HG02571 (cell line): Measurements from ENCODE around the gene ZNF483.
"Not testable (repeated sequence)": the region's sequence is repeated elsewhere in the genome, so short reads cannot be mapped to it uniquely, and the experiment has no call there.

Experiments
- ATAC-seq: cut with Tn5 transposase; IDR thresholded peaks from one replicate; pipeline ENCODE4 v1.9.1; 2021; ENCODE audit warnings: mild to moderate bottlenecking, moderate library complexity; ENCODE audit not compliant: unreplicated experiment

ZNF483 gene

DNA sequence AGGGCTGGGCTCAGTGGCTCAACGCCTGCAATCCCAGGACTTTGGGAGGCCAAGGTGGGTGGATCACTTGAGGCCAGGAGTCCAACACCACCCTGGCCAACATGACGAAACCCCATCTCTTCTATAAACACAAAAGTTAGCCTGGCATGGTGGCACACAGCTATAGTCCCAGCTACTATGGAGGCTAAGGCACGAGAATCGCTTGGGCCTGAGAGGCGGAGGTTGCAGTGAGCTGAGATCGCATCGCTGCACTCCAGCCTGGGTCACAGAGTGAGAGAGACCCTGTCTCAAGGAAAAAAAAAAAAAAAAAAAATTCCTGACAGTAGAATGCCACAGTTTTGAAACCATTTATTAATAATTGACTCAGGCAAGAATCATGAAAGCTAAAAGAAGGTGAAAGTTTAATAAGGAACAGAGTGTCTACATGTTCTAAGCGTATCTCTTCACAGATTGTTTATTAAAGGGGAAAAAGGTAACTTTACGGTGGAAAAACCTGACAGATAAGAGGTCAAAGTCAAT, 80.1 kb downstream of the ZNF483 start:
- ATAC-seq, result no peak

DNA sequence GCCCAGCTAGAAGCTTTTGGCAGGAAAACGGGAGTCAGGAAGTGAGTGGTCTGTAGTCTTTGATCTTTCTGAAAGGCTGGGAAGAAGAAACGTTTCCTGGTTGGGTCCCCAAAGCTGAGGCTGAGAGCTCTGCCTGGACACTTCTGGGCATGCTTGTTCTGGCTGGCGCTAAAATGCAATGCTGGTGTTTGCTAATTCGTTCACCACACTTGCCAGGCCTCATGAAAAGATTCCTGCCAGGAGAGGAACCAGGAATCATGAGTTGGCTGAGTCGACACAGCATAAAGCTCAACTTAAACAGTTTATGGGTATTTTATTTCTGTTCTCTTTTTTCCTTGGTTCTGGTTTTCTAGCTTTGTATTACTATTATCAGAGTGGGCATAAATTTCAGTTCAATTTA, 85.2 kb downstream of the ZNF483 start:
- no peak for ATAC-seq

DNA sequence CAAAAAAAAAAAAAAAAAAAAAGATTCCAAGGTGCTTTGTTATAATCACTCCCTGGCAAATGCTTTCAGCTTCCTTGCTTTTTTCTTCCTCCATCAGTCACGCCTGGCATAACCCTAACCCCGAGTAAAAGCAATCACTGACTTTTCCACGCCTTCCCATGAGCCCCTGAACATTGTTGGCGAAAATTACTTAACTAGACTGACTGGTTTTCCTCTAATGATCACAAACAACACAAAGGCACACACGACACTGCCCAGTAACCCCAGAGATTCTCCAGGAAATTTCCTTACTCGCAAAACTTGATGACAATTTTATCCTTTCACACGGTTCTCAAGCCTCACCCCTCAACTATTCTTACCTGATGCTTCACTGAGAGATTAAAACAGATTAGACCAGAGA, 85.9 kb downstream of the ZNF483 start:
- ATAC-seq, result no peak

DNA sequence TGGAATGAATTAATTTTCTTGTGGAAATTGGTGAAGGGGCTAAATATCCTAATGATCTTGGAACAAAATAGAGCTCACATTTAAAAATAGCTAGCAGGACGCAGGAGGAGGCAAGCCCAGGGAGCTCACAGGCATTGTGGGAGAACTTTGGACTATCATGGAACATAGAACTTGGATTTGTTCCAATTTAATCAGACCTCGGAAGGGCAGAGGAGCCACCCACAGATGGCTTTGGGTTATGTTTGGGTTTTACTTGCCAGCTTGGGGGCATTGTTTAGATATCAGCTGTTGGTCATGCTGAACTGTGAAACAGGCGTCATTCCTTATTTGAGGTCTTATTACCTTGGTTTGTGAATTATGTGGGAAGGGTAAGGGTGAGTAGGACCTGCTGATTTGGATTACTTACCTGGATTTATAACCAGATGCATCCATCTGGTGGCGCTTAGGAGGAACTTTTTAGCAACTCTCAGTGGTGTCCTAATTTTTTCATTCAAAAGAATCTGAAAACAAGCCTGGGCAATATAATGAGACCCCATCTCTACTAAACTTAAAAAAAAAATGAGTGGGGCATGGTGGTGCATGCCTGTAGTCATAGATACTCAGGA, 88.6 kb downstream of the ZNF483 start:
- no peak for ATAC-seq

DNA sequence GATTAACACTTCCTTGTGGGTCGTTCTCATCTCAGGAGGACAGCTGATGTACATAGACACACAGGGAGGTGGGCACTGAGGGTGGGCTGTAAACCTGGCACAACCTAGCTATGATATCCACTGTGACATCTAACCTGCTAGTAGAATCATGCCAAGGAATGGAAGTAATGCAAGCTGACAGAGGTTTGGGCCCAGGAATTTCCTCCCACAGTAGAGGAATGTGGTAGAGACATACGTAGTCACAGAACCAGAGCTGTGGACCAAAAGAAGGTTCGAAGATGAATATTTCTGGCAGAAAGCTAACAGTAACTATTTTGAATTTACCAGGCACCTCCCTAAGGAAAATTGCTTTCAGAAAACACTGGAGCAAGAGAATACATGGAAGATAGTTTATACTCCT, 90.9 kb downstream of the ZNF483 start:
- ATAC-seq, result no peak

DNA sequence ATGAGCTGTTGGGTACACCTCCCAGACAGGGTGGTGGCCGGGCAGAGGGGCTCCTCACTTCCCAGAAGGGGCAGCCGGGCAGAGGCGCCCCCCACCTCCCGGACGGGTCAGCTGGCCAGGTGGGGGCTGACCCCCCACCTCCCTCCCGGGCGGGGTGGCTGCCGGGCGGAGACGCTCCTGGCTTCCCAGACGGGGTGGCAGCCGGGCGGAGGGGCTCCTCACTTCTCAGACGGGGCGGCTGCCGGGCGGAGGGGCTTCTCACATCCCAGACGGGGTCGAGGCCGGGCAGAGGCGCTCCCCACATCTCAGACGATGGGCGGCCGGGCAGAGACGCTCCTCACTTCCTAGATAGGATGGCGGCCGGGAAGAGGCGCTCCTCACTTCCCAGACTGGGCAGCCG, 92.4 kb downstream of the ZNF483 start:
- not testable (repeated sequence) for ATAC-seq

DNA sequence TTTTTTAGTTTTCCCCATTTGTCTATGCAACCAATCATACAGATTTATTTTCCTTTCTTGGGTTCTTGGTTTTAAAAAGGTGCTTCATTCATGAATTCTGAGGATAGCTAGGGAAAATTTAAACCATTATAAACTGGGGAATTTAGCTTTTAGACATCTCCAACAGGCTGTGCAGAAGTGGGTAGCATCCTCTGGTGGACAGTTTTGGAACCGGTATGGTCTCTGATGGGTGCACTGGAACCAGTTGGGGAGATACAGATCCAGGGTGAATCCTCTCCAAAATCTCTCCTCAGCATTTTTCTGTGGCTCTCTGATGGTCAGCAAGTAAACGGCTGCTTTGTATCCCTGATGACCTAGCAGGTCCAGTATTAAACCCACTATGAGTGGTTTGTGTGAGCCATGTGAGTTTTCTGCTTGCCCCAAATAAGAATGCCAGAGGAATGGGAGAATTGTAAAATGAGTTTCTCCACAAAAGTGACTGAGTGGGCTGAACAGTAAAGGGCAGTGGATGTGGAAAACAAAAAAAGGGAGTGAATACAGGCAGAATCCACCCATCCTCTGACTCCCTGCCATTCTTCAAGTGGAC, 97.0 kb downstream of the ZNF483 start:
- no peak for ATAC-seq

DNA sequence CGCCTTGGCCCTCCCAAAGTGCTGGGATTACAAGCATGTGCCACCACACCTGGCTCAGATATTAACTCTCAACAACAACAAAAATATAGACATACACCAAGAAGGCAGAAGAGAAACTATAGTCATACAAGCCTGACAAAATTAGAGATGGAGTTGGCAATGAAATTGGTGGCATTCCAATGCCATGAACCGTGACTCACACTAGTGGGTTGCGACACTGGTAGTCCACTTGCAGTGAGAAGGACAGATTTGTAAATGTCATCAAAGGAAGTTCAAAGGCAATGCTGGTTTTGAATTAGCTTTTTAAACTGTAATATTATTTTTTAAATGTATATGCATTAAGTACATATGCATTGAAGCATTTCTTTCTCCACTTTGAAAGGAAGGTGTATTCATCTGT, 97.6 kb downstream of the ZNF483 start:
- no peak for ATAC-seq
